ENCODE measurements around the gene FBXO31. TPM values are rescaled to one million over a fixed set of nuclear protein-coding genes. Genes with fewer than 3 reads are reported as not detected.

The FBXO31 gene
- total RNA-seq, 2 experiments from 2014 or later = 35.7 to 38.9 TPM

- no peak overlapping the region for H3K4me3 Mint-ChIP-seq
- intact Hi-C loops (cut with DNase I, micrococcal nuclease) = no loop called here
- CTCF ChIA-PET = no interaction called here
Measured at GRCh38 chr16:87304951-87305350, 78.6 kb downstream of the FBXO31 start.

DNA sequence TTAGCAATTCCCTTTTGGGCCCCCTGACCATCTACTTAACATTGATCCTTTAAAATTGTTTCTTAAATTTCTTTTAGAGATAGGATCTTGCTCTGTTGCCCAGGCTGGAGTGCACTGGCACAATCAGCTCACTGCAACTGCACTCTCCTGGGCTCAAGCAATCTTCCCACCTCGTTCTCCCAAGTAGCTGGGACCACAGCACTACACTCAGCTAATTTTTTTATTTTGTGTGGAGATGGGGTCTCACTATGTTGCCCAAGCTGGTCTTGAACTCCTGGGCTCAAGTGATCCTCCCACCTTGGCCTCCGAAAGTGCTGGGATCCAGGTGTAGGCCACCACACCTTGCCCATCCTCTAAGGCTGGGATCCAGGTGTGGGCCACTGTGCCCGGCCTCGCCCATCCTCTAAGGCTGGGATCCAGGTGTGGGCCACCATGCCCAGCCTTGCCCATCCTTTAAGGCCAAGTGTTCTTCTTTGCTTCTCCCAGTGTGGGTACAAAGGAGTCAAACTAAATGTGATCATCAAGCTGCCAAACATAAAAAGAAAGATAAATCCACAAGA lies 79.5 kb downstream of the FBXO31 start:
- no peak for ATAC-seq (ENCODE audit: poor library complexity)
- H3K27ac Mint-ChIP-seq = no peak overlapping the region
- DNase-seq = no peak
- no peaks in the 10 kb centered on the region for H3K27me3 Mint-ChIP-seq
- no peaks in the 10 kb centered on the region for H3K9me3 ChIP-seq (ENCODE audit: control insufficient read depth in 1 of 2, insufficient read depth in 1 of 2, low read length in 2 of 2)
- no peaks in the 10 kb centered on the region for H3K36me3 Mint-ChIP-seq (ENCODE audit: low read depth)
- H3K9me3 Mint-ChIP-seq = peaks cover 3% of the 10 kb centered on the region
- no peaks in the 10 kb centered on the region for H3K27me3 ChIP-seq (ENCODE audit: control insufficient read depth in 1 of 2, insufficient read depth in 2 of 2, low read length in 2 of 2)
- ChIA-PET POLR2A (no interaction called here), CTCF (no interaction called here)
- peaks cover 10% of the 10 kb centered on the region for H3K4me1 Mint-ChIP-seq (ENCODE audit: low read depth)
- no peak overlapping the region for H3K4me3 Mint-ChIP-seq
- intact Hi-C loops (cut with DNase I, micrococcal nuclease) = no loop called here
- H3K4me1 ChIP-seq (ENCODE audit: insufficient read depth, low read length) = peaks cover 4% of the 10 kb centered on the region
- H3K36me3 ChIP-seq (ENCODE audit: insufficient read depth, low read length) = no peaks in the 10 kb centered on the region
- H3K27ac ChIP-seq (ENCODE audit: low read depth in 1 of 2, low read length in 2 of 2) = no peak overlapping the region
- no peak for TF ChIP-seq CTCF (IDR thresholded peaks at IDR 0.05)
- no peak overlapping the region for H3K4me3 ChIP-seq (ENCODE audit: low read length)

More at GRCh38 chr16:87304951-87305350, 78.6 kb downstream of the FBXO31 start:
- Histone ChIP-seq H3K4me3 (ENCODE audit: low read length) (no peak overlapping the region), H3K9me3 (ENCODE audit: control insufficient read depth in 1 of 2, insufficient read depth in 1 of 2, low read length in 2 of 2) (no peaks in the 10 kb centered on the region), H3K36me3 (ENCODE audit: insufficient read depth, low read length) (no peaks in the 10 kb centered on the region), H3K27ac (ENCODE audit: low read depth in 1 of 2, low read length in 2 of 2) (no peak overlapping the region), H3K27me3 (ENCODE audit: control insufficient read depth in 1 of 2, insufficient read depth in 2 of 2, low read length in 2 of 2) (no peaks in the 10 kb centered on the region), H3K4me1 (ENCODE audit: insufficient read depth, low read length) (peaks cover 4% of the 10 kb centered on the region)
- ATAC-seq (ENCODE audit: poor library complexity) = no peak
- POLR2A ChIA-PET = no interaction called here
- H3K36me3 Mint-ChIP-seq (ENCODE audit: low read depth) = no peaks in the 10 kb centered on the region
- no peak for TF ChIP-seq CTCF (IDR thresholded peaks at IDR 0.05)
- H3K27ac Mint-ChIP-seq = no peak overlapping the region
- peaks cover 3% of the 10 kb centered on the region for H3K9me3 Mint-ChIP-seq
- peaks cover 10% of the 10 kb centered on the region for H3K4me1 Mint-ChIP-seq (ENCODE audit: low read depth)
- no peak for DNase-seq
- H3K27me3 Mint-ChIP-seq = no peaks in the 10 kb centered on the region

- H3K27me3 Mint-ChIP-seq = no peaks in the 10 kb centered on the region
- no peaks in the 10 kb centered on the region for H3K36me3 Mint-ChIP-seq (ENCODE audit: low read depth)
- no peak overlapping the region for H3K4me3 Mint-ChIP-seq
- H3K4me1 Mint-ChIP-seq (ENCODE audit: low read depth) = peaks cover 10% of the 10 kb centered on the region
- TF ChIP-seq CTCF (IDR thresholded peaks at IDR 0.05) = no peak
- ChIA-PET POLR2A (no interaction called here), CTCF (no interaction called here)
- peak in 1 of 14 experiments; percentile 25 for DNase-seq
- intact Hi-C loops (cut with DNase I, micrococcal nuclease) = no loop called here
- H3K4me1 ChIP-seq (ENCODE audit: insufficient read depth, low read length) = peaks cover 4% of the 10 kb centered on the region
- no peak overlapping the region for H3K27ac ChIP-seq (ENCODE audit: low read depth in 1 of 2, low read length in 2 of 2)
- H3K36me3 ChIP-seq (ENCODE audit: insufficient read depth, low read length) = no peaks in the 10 kb centered on the region
- H3K4me3 ChIP-seq (ENCODE audit: low read length) = no peak overlapping the region
- H3K9me3 ChIP-seq (ENCODE audit: control insufficient read depth in 1 of 2, insufficient read depth in 1 of 2, low read length in 2 of 2) = no peaks in the 10 kb centered on the region
- H3K27ac Mint-ChIP-seq = no peak overlapping the region
- ATAC-seq (ENCODE audit: poor library complexity) = no peak
- no peaks in the 10 kb centered on the region for H3K9me3 Mint-ChIP-seq
- no peaks in the 10 kb centered on the region for H3K27me3 ChIP-seq (ENCODE audit: control insufficient read depth in 1 of 2, insufficient read depth in 2 of 2, low read length in 2 of 2)
Measured at GRCh38 chr16:87303431-87303930, 80.1 kb downstream of the FBXO31 start.

Measured in CD4-positive, alpha-beta T cell (primary cell).